Hepatocyte (in vitro differentiated cells): ENCODE results near the gene NTRK3. TPM values are rescaled to one million over a fixed set of nuclear protein-coding genes. Genes with fewer than 3 reads are reported as not detected.

Source experiments
- DNase-seq: peaks from one replicate; pipeline ENCODE4 v3.0.0-alpha.2; 2016; ENCODE audit warnings: low spot score
- H2AFZ ChIP-seq: fragments of 200-600 bp; sonication (generic); 2 replicates; pipeline ENCODE4 v1.6.0; 2016; ENCODE audit warnings: antibody characterized with exemption, mild to moderate bottlenecking
- H3K27ac ChIP-seq: fragments of 200-600 bp; sonication (generic); 2 replicates; pipeline ENCODE4 v1.5.1; 2016; ENCODE audit warnings: mild to moderate bottlenecking
- H3K27me3 ChIP-seq: fragments of 200-600 bp; sonication (generic); 2 replicates; pipeline ENCODE4 v1.6.1; 2016
- H3K36me3 ChIP-seq: fragments of 200-600 bp; sonication (generic); replicated peaks from 2 replicates; pipeline ENCODE4 v1.5.1; 2016; ENCODE audit warnings: low read depth; ENCODE audit not compliant: insufficient read depth
- H3K4me1 ChIP-seq: fragments of 200-600 bp; sonication (generic); 2 replicates; pipeline ENCODE4 v1.5.1; 2016; ENCODE audit warnings: mild to moderate bottlenecking, moderate library complexity; ENCODE audit not compliant: insufficient read depth
- H3K4me2 ChIP-seq: fragments of 200-600 bp; sonication (generic); 2 replicates; pipeline ENCODE4 v1.6.0; 2016
- H3K4me3 ChIP-seq: fragments of 200-600 bp; sonication (generic); 2 replicates; pipeline ENCODE4 v1.5.1; 2016; ENCODE audit warnings: mild to moderate bottlenecking
- H3K79me2 ChIP-seq: fragments of 200-600 bp; sonication (generic); 2 replicates; pipeline ENCODE4 v1.6.0; 2017; ENCODE audit warnings: mild to moderate bottlenecking
- H3K9me2 ChIP-seq: fragments of 200-600 bp; sonication (generic); replicated peaks from 2 replicates; pipeline ENCODE4 v1.6.0; 2017; ENCODE audit warnings: mild to moderate bottlenecking; ENCODE audit not compliant: insufficient read depth
- H3K9me3 ChIP-seq: fragments of 200-600 bp; sonication (generic); 2 replicates; pipeline ENCODE4 v1.5.1; 2016; ENCODE audit warnings: low read depth, mild to moderate bottlenecking
- H4K20me1 ChIP-seq: fragments of 200-600 bp; sonication (generic); 2 replicates; pipeline ENCODE4 v1.6.0; 2016; ENCODE audit warnings: mild to moderate bottlenecking; ENCODE audit not compliant: insufficient read depth, poor library complexity, severe bottlenecking
- CTCF ChIP-seq: fragments of 200-600 bp; sonication (generic); IDR thresholded peaks from 2 replicates; pipeline ENCODE4 v1.5.1; 2016; ENCODE audit warnings: antibody characterized with exemption, mild to moderate bottlenecking; ENCODE audit not compliant: poor library complexity
- EZH2 ChIP-seq: fragments of 200-600 bp; sonication (generic); IDR thresholded peaks from 2 replicates; pipeline ENCODE4 v1.6.1; 2016; ENCODE audit warnings: antibody characterized with exemption, mild to moderate bottlenecking, borderline replicate concordance
- EZH2phosphoT487 ChIP-seq: fragments of 200-600 bp; sonication (generic); IDR thresholded peaks from one replicate; pipeline ENCODE4 v1.6.1; 2018; ENCODE audit warnings: antibody characterized with exemption, mild to moderate bottlenecking, low read depth, moderate library complexity; ENCODE audit not compliant: unreplicated experiment, severe bottlenecking
- WGBS: methylation state at CpG from one replicate; pipeline ENCODE4 v1.1.6; 2016; ENCODE audit warnings: low lambda C conversion rate; ENCODE audit errors: missing lambda C conversion rate; 5-methylcytosine and 5-hydroxymethylcytosine counted together
- polyA plus RNA-seq: library from polyadenylated mRNA; unstranded; fragments of >200 nt; fragmentation: Nextera tagmentation; extraction: Ambion mirVana; gene quantifications from 2 replicates; pipeline ENCODE4 v1.2.1, GENCODE V29; 2016
- total RNA-seq: library from RNA; depleted of rRNA; stranded (reverse); fragments of >200 nt; gene quantifications from 2 replicates; pipeline ENCODE4 v1.2.3, GENCODE V29; 2014

The NTRK3 gene
- total and polyA plus RNA-seq, 2 experiments from 2014 or later: 4.9 to 5.6 TPM

GRCh38 chr15:87887177-87887576 is 369.4 kb downstream of the NTRK3 start:
- Histone ChIP-seq H3K27ac (no peak overlapping the region), H3K27me3 (no peaks in the 10 kb centered on the region), H3K9me3 (no peaks in the 10 kb centered on the region), H3K36me3 (no peaks in the 10 kb centered on the region), H3K4me1 (no peaks in the 10 kb centered on the region), H4K20me1 (no peaks in the 10 kb centered on the region), H3K79me2 (no peaks in the 10 kb centered on the region), H3K9me2 (no peaks in the 10 kb centered on the region), H3K4me3 (no peak overlapping the region), H3K4me2 (no peak overlapping the region), H2AFZ (no peak overlapping the region)
- 67% methylated on average over 1 of the region's 1 CpG for WGBS
- DNase-seq: no peak
- TF ChIP-seq CTCF (no peak), EZH2phosphoT487 (no peak), EZH2 (no peak)

GRCh38 chr15:87881026-87881425 is 375.5 kb downstream of the NTRK3 start:
- peaks cover 12% of the 10 kb centered on the region for H3K4me1 ChIP-seq
- H3K9me3 ChIP-seq: no peaks in the 10 kb centered on the region
- TF ChIP-seq EZH2: no peak
- no peak for TF ChIP-seq CTCF
- no peak for TF ChIP-seq EZH2phosphoT487
- no peaks in the 10 kb centered on the region for H3K36me3 ChIP-seq
- no peaks in the 10 kb centered on the region for H4K20me1 ChIP-seq
- DNase-seq: no peak
- no peak overlapping the region for H2AFZ ChIP-seq
- H3K27ac ChIP-seq: no peak overlapping the region
- no peaks in the 10 kb centered on the region for H3K9me2 ChIP-seq
- H3K79me2 ChIP-seq: no peaks in the 10 kb centered on the region
- H3K4me3 ChIP-seq: no peak overlapping the region
- 100% methylated on average over 1 of the region's 1 CpG for WGBS
- no peak overlapping the region for H3K4me2 ChIP-seq
- no peaks in the 10 kb centered on the region for H3K27me3 ChIP-seq

GRCh38 chr15:87877822-87878542 is 378.6 kb downstream of the NTRK3 start:
- 78% methylated on average over 5 of the region's 5 CpGs for WGBS
- peak overlapping the region; percentile 53 for H3K27ac ChIP-seq
- no peaks in the 10 kb centered on the region for H3K36me3 ChIP-seq
- H3K9me3 ChIP-seq: no peaks in the 10 kb centered on the region
- H4K20me1 ChIP-seq: no peaks in the 10 kb centered on the region
- no peaks in the 10 kb centered on the region for H3K79me2 ChIP-seq
- no peak overlapping the region for H3K4me3 ChIP-seq
- no peaks in the 10 kb centered on the region for H3K9me2 ChIP-seq
- no peak overlapping the region for H3K4me2 ChIP-seq
- H3K4me1 ChIP-seq: peaks cover 24% of the 10 kb centered on the region
- H2AFZ ChIP-seq: no peak overlapping the region
- DNase-seq: no peak
- no peak for TF ChIP-seq EZH2phosphoT487
- TF ChIP-seq EZH2: no peak
- no peak for TF ChIP-seq CTCF
- H3K27me3 ChIP-seq: no peaks in the 10 kb centered on the region
